ENCODE measurements around the gene ZNF135. TPM values are rescaled to one million over a fixed set of nuclear protein-coding genes. Genes with fewer than 3 reads are reported as not detected.

Gene ZNF135
- total and polyA plus RNA-seq, 4 donors, result 2.1 to 12.8 (median 5.0) TPM

DNA sequence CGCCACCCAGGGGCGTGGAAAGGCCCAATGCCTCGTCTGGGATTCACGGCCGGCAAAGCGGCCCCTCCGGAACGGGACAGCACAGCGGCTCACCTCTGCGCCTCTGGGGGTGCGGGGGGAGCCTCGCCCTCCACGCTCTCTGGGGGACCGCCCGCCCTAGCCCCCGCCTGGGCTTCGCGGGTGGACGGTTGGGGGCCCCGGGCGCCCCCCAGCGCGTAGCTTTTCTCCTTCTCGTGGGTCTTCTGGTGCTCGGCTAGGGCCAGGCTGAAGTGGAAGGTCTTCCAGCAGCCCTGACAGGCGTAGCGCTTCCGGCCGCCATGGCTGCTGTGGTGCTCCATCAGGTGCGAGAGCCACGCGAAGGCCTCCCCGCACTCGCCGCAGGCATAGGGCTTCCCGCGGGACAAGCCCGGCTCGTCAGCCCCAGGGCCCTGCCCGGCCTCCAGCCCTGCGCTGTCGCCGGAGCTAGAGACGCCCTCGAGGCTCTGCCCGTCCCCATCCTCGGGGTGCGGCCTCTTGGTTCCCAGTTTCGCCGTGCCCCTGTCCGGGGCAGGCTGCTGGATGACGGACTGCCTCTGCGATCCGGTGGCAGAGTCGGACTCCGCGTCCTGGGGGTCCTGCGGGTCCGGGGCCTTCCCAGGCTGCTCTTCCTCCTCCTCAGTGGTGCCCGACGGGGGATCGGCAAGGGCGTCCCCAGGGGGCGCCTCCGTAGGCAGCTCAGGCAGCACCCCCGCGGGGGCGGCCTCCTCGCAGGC, 25.7 kb downstream of the ZNF135 start:
- DNase-seq (no peak), ATAC-seq (ENCODE audit: low FRiP score) (peak; percentile 34)
- peaks cover 3 to 15% of the 10 kb centered on the region in 2 donors for H3K36me3 ChIP-seq (ENCODE audit: control insufficient read depth in 1 of 2, insufficient read depth in 2 of 2, low read length in 1 of 2)
- H3K9me3 ChIP-seq (ENCODE audit: control insufficient read depth, low read length), result peaks cover 25% of the 10 kb centered on the region
- no peaks in the 10 kb centered on the region for H3K27me3 ChIP-seq (ENCODE audit: control insufficient read depth in 1 of 2, insufficient read depth in 2 of 2, low read length in 1 of 2)
- no peak overlapping the region for H3K4me3 ChIP-seq (ENCODE audit: low read length in 2 of 2)
- WGBS, 2 donors, result 97% methylated on average over 66 to 69 of the region's 69 CpGs
- no peaks in the 10 kb centered on the region for H3K4me1 ChIP-seq (ENCODE audit: control insufficient read depth in 1 of 2, insufficient read depth in 2 of 2, low read length in 2 of 2)
- intact Hi-C loops (cut with DNase I), result no loop called here
- no peak overlapping the region for H3K27ac ChIP-seq (ENCODE audit: low read depth in 1 of 2, low read length in 2 of 2)

DNA sequence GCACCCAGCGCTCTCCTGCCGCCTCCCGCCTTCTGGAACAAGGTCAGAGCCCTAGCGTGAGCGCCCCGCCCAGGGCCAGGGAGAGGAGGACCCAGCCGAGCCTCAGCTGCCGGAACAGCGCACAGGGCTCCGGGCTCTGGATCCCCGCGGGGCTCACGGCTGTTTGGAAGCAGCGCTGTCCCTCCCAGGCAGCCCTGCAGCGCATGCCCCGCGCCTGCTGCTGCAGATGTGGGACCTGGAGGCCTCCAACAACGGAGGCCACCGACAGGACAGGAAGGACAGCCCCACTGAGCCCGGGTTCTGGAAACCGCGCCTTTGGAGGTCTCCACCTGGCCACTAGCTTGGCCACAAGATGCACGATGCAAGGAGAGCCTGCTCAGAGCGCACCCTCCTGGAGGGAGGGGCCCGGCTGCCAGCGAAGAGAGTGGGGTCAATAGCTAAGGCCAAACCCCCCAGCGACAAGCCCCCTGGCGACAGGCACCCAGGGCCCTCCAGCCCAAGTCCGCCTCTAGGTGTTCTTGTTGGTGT, 26.3 kb downstream of the ZNF135 start:
- 93 to 95% methylated on average over 29 of the region's 29 CpGs for WGBS, 2 donors
- Histone ChIP-seq H3K36me3 (ENCODE audit: control insufficient read depth in 1 of 2, insufficient read depth in 2 of 2, low read length in 1 of 2) (peaks cover 3 to 15% of the 10 kb centered on the region in 2 donors), H3K27me3 (ENCODE audit: control insufficient read depth in 1 of 2, insufficient read depth in 2 of 2, low read length in 1 of 2) (no peaks in the 10 kb centered on the region), H3K4me3 (ENCODE audit: low read length in 2 of 2) (no peak overlapping the region), H3K9me3 (ENCODE audit: control insufficient read depth, low read length) (peaks cover 24% of the 10 kb centered on the region), H3K4me1 (ENCODE audit: control insufficient read depth in 1 of 2, insufficient read depth in 2 of 2, low read length in 2 of 2) (no peaks in the 10 kb centered on the region), H3K27ac (ENCODE audit: low read depth in 1 of 2, low read length in 2 of 2) (no peak overlapping the region)
- ATAC-seq (ENCODE audit: low FRiP score) (no peak), DNase-seq (peak in 1 of 2 donors; percentile 58)
- intact Hi-C loops (cut with DNase I), result no loop called here

DNA sequence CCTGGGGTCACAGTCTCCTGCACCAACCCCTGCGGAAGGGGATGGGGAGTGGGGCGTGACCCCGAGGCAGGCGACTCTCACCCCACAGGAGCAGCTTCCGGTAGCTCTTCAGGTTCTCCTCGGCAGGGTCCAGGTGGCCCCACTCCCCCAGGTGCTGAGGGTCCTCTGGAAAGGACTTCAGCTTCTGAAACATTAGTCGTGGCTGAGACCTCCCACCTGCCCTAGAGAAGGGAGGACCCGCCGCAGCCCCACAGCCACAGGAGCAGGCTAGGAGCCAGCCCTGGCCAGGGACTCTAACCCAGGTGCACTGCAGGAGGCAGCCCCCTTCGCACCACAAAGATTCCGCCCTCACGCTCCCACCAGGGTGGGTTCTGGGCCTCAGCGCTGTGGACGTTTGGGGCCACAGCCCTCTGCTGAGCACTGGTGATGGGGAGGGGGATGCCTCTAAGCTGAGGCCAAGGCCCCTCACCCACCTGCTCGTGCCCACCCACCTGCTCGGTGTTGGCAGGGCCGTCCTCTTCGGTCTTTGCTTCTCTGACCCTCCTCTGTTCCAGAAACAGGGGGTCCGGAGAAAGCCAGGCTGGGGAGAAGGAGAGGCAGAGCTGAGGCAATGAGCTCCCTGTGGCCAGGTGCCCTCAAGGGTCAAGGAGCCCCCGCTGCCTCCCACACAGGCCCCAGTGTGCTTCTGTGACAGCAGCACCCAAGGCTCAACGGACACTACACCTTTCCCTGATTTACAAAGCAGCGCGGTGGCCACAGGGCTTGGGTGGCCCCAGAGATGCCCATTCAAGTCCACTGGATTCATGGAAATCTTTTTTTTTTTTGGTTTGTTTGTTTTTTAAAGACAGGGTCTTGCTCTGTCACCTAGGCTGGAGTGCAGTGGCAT, 28.0 kb downstream of the ZNF135 start:
- Histone ChIP-seq H3K4me3 (ENCODE audit: low read length in 2 of 2) (no peak overlapping the region), H3K4me1 (ENCODE audit: control insufficient read depth in 1 of 2, insufficient read depth in 2 of 2, low read length in 2 of 2) (no peaks in the 10 kb centered on the region), H3K27me3 (ENCODE audit: control insufficient read depth in 1 of 2, insufficient read depth in 2 of 2, low read length in 1 of 2) (no peaks in the 10 kb centered on the region), H3K36me3 (ENCODE audit: control insufficient read depth in 1 of 2, insufficient read depth in 2 of 2, low read length in 1 of 2) (peaks cover 3 to 15% of the 10 kb centered on the region in 2 donors), H3K9me3 (ENCODE audit: control insufficient read depth, low read length) (peaks cover 21% of the 10 kb centered on the region), H3K27ac (ENCODE audit: low read depth in 1 of 2, low read length in 2 of 2) (no peak overlapping the region)
- 90 to 94% methylated on average over 21 to 23 of the region's 23 CpGs for WGBS, 2 donors
- ATAC-seq (ENCODE audit: low FRiP score) (no peak), DNase-seq (no peak)
- intact Hi-C loops (cut with DNase I), result no loop called here

DNA sequence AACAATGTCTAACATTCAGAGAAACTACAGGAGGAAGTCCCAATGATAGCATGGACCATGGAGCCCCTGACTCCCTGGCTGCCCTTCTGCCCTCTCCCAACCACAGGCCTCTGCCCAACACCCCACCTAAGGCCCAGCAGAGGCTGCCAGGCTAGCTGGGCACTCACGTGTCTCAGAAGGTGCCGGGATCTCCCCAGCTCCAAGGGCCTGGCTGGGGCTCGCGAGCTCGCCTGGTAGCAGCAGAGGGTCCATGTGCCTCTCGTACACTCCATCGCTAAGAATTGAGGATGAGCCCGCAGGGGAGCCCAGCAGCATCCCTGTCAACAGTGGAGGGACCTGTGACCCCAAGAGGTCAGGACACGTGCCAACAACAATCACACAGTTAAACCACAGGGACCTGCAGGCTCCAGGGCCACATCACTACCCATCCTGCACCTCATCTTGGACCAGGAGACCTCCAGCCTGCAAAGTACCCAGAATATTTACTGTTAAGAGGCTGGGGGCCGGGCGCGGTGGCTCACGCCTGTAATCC, 29.5 kb downstream of the ZNF135 start:
- WGBS, 2 donors, result 95 to 97% methylated on average over 13 of the region's 13 CpGs
- intact Hi-C loops (cut with DNase I), result no loop called here
- Histone ChIP-seq H3K9me3 (ENCODE audit: control insufficient read depth, low read length) (peaks cover 16% of the 10 kb centered on the region), H3K4me1 (ENCODE audit: control insufficient read depth in 1 of 2, insufficient read depth in 2 of 2, low read length in 2 of 2) (no peaks in the 10 kb centered on the region), H3K36me3 (ENCODE audit: control insufficient read depth in 1 of 2, insufficient read depth in 2 of 2, low read length in 1 of 2) (peaks cover 3 to 15% of the 10 kb centered on the region in 2 donors), H3K27ac (ENCODE audit: low read depth in 1 of 2, low read length in 2 of 2) (no peak overlapping the region), H3K27me3 (ENCODE audit: control insufficient read depth in 1 of 2, insufficient read depth in 2 of 2, low read length in 1 of 2) (no peaks in the 10 kb centered on the region), H3K4me3 (ENCODE audit: low read length in 2 of 2) (no peak overlapping the region)
- peak in 1 of 2 donors; percentile 61 for DNase-seq
- no peak for ATAC-seq (ENCODE audit: low FRiP score)

DNA sequence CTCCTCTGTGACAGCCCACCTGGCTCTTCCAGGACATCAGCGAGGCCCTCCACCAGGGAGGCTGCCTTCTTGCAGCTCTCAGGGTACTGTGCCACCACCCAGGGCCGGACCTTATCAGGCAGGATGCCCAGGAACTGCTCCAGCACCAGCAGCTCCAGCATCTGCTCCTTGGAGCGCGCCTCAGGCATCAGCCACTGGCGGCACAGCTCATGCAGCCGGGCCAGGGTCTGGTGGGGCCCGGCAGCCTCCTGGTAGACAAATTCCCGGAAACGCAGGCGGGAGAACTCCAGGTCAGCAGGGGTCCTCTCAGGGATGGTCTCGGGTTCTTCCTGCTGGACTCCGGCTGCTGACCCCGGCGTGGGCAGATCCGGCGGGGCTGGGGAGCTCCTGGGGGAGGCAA, 30.8 kb downstream of the ZNF135 start:
- H3K9me3 ChIP-seq (ENCODE audit: control insufficient read depth, low read length), result peaks cover 8% of the 10 kb centered on the region
- no peak overlapping the region for H3K27ac ChIP-seq (ENCODE audit: low read depth in 1 of 2, low read length in 2 of 2)
- no peak overlapping the region for H3K4me3 ChIP-seq (ENCODE audit: low read length in 2 of 2)
- H3K27me3 ChIP-seq (ENCODE audit: control insufficient read depth in 1 of 2, insufficient read depth in 2 of 2, low read length in 1 of 2), result no peaks in the 10 kb centered on the region
- intact Hi-C loops (cut with DNase I), result no loop called here
- no peaks in the 10 kb centered on the region for H3K4me1 ChIP-seq (ENCODE audit: control insufficient read depth in 1 of 2, insufficient read depth in 2 of 2, low read length in 2 of 2)
- no peak for DNase-seq
- peaks cover 3 to 9% of the 10 kb centered on the region in 2 donors for H3K36me3 ChIP-seq (ENCODE audit: control insufficient read depth in 1 of 2, insufficient read depth in 2 of 2, low read length in 1 of 2)
- WGBS, 2 donors, result 93 to 94% methylated on average over 16 of the region's 16 CpGs
- ATAC-seq (ENCODE audit: low FRiP score), result no peak

DNA sequence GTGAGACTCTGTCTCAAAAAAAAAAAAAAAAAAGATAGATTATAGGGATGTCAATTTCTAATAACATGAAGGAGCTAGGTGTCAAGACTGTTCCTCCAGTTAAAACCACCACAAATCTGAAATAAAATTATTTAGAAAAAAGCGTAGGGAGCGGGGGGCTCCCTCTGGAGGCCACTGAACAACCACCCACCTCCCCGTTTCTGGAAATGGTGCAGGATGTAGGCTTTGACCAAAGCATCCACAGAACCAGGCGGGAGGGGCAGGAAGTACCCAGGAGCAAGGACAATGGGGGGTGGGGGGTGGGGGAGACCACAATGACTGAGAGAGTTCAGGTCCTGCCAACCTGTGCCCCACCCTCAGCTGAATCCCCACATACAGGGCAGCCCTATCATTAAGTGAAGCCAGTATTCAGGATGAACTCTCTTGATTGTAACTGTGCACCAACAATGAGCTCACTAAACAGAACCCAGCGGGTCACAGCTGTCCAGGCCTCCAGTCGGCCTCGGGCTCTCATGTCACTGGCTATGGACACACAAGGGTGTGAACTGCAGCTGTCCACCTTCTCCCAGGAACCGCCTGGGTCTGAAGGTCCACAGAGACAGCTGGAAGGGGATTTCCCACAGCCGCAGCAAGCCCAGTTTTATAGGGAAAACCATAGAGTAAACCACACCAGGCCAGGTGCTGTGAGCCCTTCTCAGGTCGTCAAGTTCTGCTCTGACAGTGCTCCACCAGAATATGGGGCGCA, 32.3 kb downstream of the ZNF135 start:
- Histone ChIP-seq H3K27me3 (ENCODE audit: control insufficient read depth in 1 of 2, insufficient read depth in 2 of 2, low read length in 1 of 2) (no peaks in the 10 kb centered on the region), H3K9me3 (ENCODE audit: control insufficient read depth, low read length) (peaks cover 2% of the 10 kb centered on the region), H3K4me3 (ENCODE audit: low read length in 2 of 2) (no peak overlapping the region), H3K27ac (ENCODE audit: low read depth in 1 of 2, low read length in 2 of 2) (no peak overlapping the region), H3K4me1 (ENCODE audit: control insufficient read depth in 1 of 2, insufficient read depth in 2 of 2, low read length in 2 of 2) (no peaks in the 10 kb centered on the region), H3K36me3 (ENCODE audit: control insufficient read depth in 1 of 2, insufficient read depth in 2 of 2, low read length in 1 of 2) (peaks cover 0 to 3% of the 10 kb centered on the region in 2 donors)
- DNase-seq (peak in 1 of 2 donors; percentile 8), ATAC-seq (ENCODE audit: low FRiP score) (no peak)
- intact Hi-C loops (cut with DNase I), result no loop called here
- 79 to 84% methylated on average over 11 of the region's 11 CpGs for WGBS, 2 donors

DNA sequence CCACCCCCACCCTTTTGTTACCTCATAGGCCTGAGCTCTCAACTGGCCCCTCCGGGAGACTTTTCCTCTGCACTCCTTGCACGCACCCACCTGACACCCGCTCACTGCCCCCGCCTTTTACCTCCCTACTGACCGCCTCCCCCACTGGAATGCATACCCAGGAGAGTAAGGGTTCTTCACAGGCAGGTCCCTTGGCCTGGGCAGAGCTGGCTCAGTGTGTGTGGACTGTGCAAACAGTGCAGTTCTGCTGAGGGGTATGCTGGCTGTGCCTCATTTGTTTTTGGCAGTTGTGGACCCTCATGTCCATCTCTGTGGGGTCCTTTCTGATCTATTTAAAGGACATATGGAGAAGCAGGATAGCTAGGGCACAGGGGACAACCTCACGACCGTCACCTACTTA, 34.0 kb downstream of the ZNF135 start:
- intact Hi-C loops (cut with DNase I), result no loop called here
- ATAC-seq (ENCODE audit: low FRiP score) (no peak), DNase-seq (no peak)
- Histone ChIP-seq H3K27me3 (ENCODE audit: control insufficient read depth in 1 of 2, insufficient read depth in 2 of 2, low read length in 1 of 2) (no peaks in the 10 kb centered on the region), H3K27ac (ENCODE audit: low read depth in 1 of 2, low read length in 2 of 2) (no peak overlapping the region), H3K9me3 (ENCODE audit: control insufficient read depth, low read length) (no peaks in the 10 kb centered on the region), H3K36me3 (ENCODE audit: control insufficient read depth in 1 of 2, insufficient read depth in 2 of 2, low read length in 1 of 2) (no peaks in the 10 kb centered on the region), H3K4me3 (ENCODE audit: low read length in 2 of 2) (no peak overlapping the region), H3K4me1 (ENCODE audit: control insufficient read depth in 1 of 2, insufficient read depth in 2 of 2, low read length in 2 of 2) (no peaks in the 10 kb centered on the region)
- 91 to 93% methylated on average over 7 of the region's 7 CpGs for WGBS, 2 donors

DNA sequence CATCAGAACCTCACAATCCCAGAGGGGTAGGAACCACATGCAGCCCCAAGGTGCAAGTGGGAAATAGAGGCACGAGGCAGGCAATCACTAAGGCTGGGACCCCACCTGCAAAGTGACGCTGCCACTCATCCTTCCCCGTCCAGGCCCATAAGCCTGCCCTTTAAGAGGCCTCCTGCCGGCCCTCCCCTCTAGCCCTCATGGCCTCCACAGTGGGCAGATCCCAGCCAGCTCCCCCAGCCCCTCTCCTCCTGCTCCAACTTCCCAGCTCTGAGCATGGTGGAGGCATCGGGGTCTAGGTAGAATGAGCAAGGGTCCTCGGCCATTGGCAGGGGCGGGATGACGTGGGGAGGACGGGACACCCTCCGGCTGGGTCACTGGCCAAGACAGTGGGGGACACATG, 36.2 kb downstream of the ZNF135 start:
- no peak for ATAC-seq (ENCODE audit: low FRiP score)
- H3K9me3 ChIP-seq (ENCODE audit: control insufficient read depth, low read length), result no peaks in the 10 kb centered on the region
- 95 to 97% methylated on average over 10 of the region's 10 CpGs for WGBS, 2 donors

More for the DNA sequence above, 36.2 kb downstream of the ZNF135 start:
- DNase-seq, result no peak
- peaks cover 0 to 1% of the 10 kb centered on the region in 2 donors for H3K4me1 ChIP-seq (ENCODE audit: control insufficient read depth in 1 of 2, insufficient read depth in 2 of 2, low read length in 2 of 2)
- no peaks in the 10 kb centered on the region for H3K27me3 ChIP-seq (ENCODE audit: control insufficient read depth in 1 of 2, insufficient read depth in 2 of 2, low read length in 1 of 2)
- no peak overlapping the region for H3K27ac ChIP-seq (ENCODE audit: low read depth in 1 of 2, low read length in 2 of 2)
- H3K4me3 ChIP-seq (ENCODE audit: low read length in 2 of 2), result no peak overlapping the region
- no peaks in the 10 kb centered on the region for H3K36me3 ChIP-seq (ENCODE audit: control insufficient read depth in 1 of 2, insufficient read depth in 2 of 2, low read length in 1 of 2)
- intact Hi-C loops (cut with DNase I), result loop anchor here in 1 of 2 donors (5.0 kb wide), 1 partner anchor 38 kb away; the partner anchor contains the start of gene ZNF135
